T-cell (primary cell): ENCODE measurements around the gene CRYGN. TPM values are rescaled to one million over a fixed set of nuclear protein-coding genes. Genes with fewer than 3 reads are reported as not detected.

Experiments
- ATAC-seq, 4 experiments: fragments of 200-7000 bp in 3 of 4; fragments of 150-1000 bp in 1 of 4; cut with Tn5 transposase; replicated peaks in 1 of 4; 1 replicate in 3 of 4; 2 replicates in 1 of 4; pipeline ENCODE4 v1.10.0; 2021; ENCODE audit warnings: moderate library complexity in 3 of 4, mild to moderate bottlenecking in 2 of 4, moderate number of reproducible peaks in 1 of 4
- CTCF ChIA-PET, 2 donors: fragments of 300-600 bp; sonication (Branson Sonifier 250); formaldehyde crosslinking; loops; one replicate each; lab custom pipeline; 2022; ENCODE audit warnings: antibody characterized with exemption in 2 of 2; lab: Charles Lee
- POLR2A ChIA-PET, 2 donors: fragments of 300-600 bp; sonication (Branson Sonifier 250); formaldehyde crosslinking; loops; one replicate each; lab custom pipeline; 2022; ENCODE audit warnings: antibody characterized with exemption in 2 of 2; lab: Charles Lee
- DNase-seq, 35 experiments: peaks; one replicate each; pipeline versions ENCODE4 v3.0.0 to v3.0.0-alpha.2; 2013 to 2023
- H3K27ac ChIP-seq: one replicate; pipeline ENCODE4 v1.5.1; 2013; ENCODE audit warnings: low read length
- H3K27me3 ChIP-seq, 2 experiments: replicated peaks in 1 of 2; 1 replicate in 1 of 2; 2 replicates in 1 of 2; pipeline versions ENCODE4 v1.6.1 to v1.7.0; 2013; ENCODE audit warnings: low read length in 1 of 2, mixed read lengths in 1 of 2; ENCODE audit not compliant: control insufficient read depth in 2 of 2, insufficient read depth in 2 of 2; ENCODE audit errors: extremely low read depth in 1 of 2
- H3K36me3 ChIP-seq, 2 donors: 1 replicate in 1 of 2; 2 replicates in 1 of 2; pipeline versions ENCODE4 v1.6.1 to v1.7.0; 2013; ENCODE audit warnings: low read length in 1 of 2; ENCODE audit not compliant: control insufficient read depth in 2 of 2, insufficient read depth in 1 of 2; ENCODE audit errors: extremely low read depth in 1 of 2
- H3K4me1 ChIP-seq, 2 experiments: 1 replicate in 1 of 2; 2 replicates in 1 of 2; pipeline versions ENCODE4 v1.6.1 to v1.7.0; 2013; ENCODE audit warnings: low read length in 2 of 2, mixed read lengths in 1 of 2; ENCODE audit not compliant: insufficient read depth in 2 of 2, control insufficient read depth in 1 of 2; ENCODE audit errors: extremely low read depth in 1 of 2
- H3K4me3 ChIP-seq, 2 donors: 1 replicate in 1 of 2; 2 replicates in 1 of 2; pipeline versions ENCODE4 v1.5.1 to v1.7.0; 2013; ENCODE audit warnings: mild to moderate bottlenecking in 2 of 2, low read length in 1 of 2, moderate library complexity in 1 of 2; ENCODE audit not compliant: control insufficient read depth in 1 of 2; ENCODE audit errors: extremely low read depth in 1 of 2
- H3K9me3 ChIP-seq: 2 replicates; pipeline ENCODE4 v1.7.0; 2013
- H3K27ac Mint-ChIP-seq, 2 donors: one replicate each; pipeline ENCODE4 v1.8.0; 2020 to 2021; ENCODE audit warnings: mild to moderate bottlenecking in 2 of 2, mixed read lengths in 2 of 2
- H3K27me3 Mint-ChIP-seq, 2 donors: one replicate each; pipeline ENCODE4 v1.8.0; 2021 to 2022; ENCODE audit warnings: mixed read lengths in 2 of 2
- H3K36me3 Mint-ChIP-seq: one replicate; pipeline ENCODE4 v1.8.0; 2021; ENCODE audit warnings: mixed read lengths
- H3K4me1 Mint-ChIP-seq, 3 donors: one replicate each; pipeline ENCODE4 v1.8.0; 2020 to 2022; ENCODE audit warnings: mixed read lengths in 3 of 3, mild to moderate bottlenecking in 1 of 3
- H3K4me3 Mint-ChIP-seq, 3 donors: one replicate each; pipeline ENCODE4 v1.8.0; 2020 to 2022; ENCODE audit warnings: mild to moderate bottlenecking in 3 of 3, mixed read lengths in 3 of 3, moderate library complexity in 3 of 3
- H3K9me3 Mint-ChIP-seq, 3 donors: one replicate each; pipeline ENCODE4 v1.8.0; 2020 to 2022; ENCODE audit warnings: mixed read lengths in 3 of 3
- WGBS: methylation state at CpG from one replicate; pipeline ENCODE4 v1.1.5; 2013; ENCODE audit warnings: missing lambda C conversion rate; ENCODE audit not compliant: insufficient coverage; 5-methylcytosine and 5-hydroxymethylcytosine counted together
- total RNA-seq, 35 experiments: library from RNA in 6 of 35; stranded (reverse) in 6 of 35; fragments of 120-200 nt in 1 of 35; gene quantifications; one replicate each; pipeline versions ENCODE4 v1.2.1 to v1.2.4 and lab custom pipeline; 2013 to 2026

Gene CRYGN
- total RNA-seq, 5 donors from 2014 or later (not counting 1 experiment from before 2014, with no cell fraction given) = 0.98 to 1.8 (median 1.0) TPM; not detected in 2

GRCh38 chr7:151423226-151423625 lies 16.7 kb downstream of the CRYGN start:
- Histone ChIP-seq H3K9me3 (no peaks in the 10 kb centered on the region), H3K27ac (no peak overlapping the region), H3K36me3 (no peaks in the 10 kb centered on the region), H3K4me1 (peaks cover 10 to 19% of the 10 kb centered on the region in 2 experiments), H3K4me3 (no peak overlapping the region), H3K27me3 (peaks cover 0 to 6% of the 10 kb centered on the region in 2 experiments)
- WGBS = no CpG with 5 or more reads among the region's 7 CpGs
- Mint-ChIP-seq H3K27me3 (no peaks in the 10 kb centered on the region), H3K27ac (no peak overlapping the region), H3K9me3 (peaks cover 0 to 6% (median 0%) of the 10 kb centered on the region in 3 donors), H3K4me3 (no peak overlapping the region), H3K36me3 (no peaks in the 10 kb centered on the region), H3K4me1 (peaks cover 16 to 18% (median 17%) of the 10 kb centered on the region in 3 donors)
- DNase-seq = no peak
- ChIA-PET CTCF (no interaction called here), POLR2A (interaction anchor here in 1 of 2 donors (0.6 kb wide), 1 partner anchor 23 kb away, joined by 3 read pairs; no protein-coding TSS in a partner anchor)
- ATAC-seq = no peak

GRCh38 chr7:151422212-151422611 lies 17.7 kb downstream of the CRYGN start:
- ATAC-seq (no peak), DNase-seq (no peak)
- no peak overlapping the region for H3K27ac ChIP-seq
- WGBS = 95% methylated on average over 2 of the region's 5 CpGs
- ChIA-PET CTCF (no interaction called here), POLR2A (no interaction called here)
- H3K36me3 Mint-ChIP-seq = no peaks in the 10 kb centered on the region
- H3K27me3 ChIP-seq = peaks cover 0 to under 1% of the 10 kb centered on the region in 2 experiments
- peaks cover 0 to 1% of the 10 kb centered on the region in 2 donors for H3K27me3 Mint-ChIP-seq
- H3K4me1 Mint-ChIP-seq = peaks cover 9 to 10% (median 10%) of the 10 kb centered on the region in 3 donors
- H3K36me3 ChIP-seq = no peaks in the 10 kb centered on the region
- no peak overlapping the region for H3K4me3 ChIP-seq
- H3K9me3 Mint-ChIP-seq = peaks cover 0 to 10% (median 0%) of the 10 kb centered on the region in 3 donors
- peaks cover under 1 to 8% of the 10 kb centered on the region in 2 experiments for H3K4me1 ChIP-seq
- H3K4me3 Mint-ChIP-seq = no peak overlapping the region
- no peaks in the 10 kb centered on the region for H3K9me3 ChIP-seq
- H3K27ac Mint-ChIP-seq = no peak overlapping the region

- 82% methylated on average over 3 of the region's 5 CpGs for WGBS
- H3K4me3 Mint-ChIP-seq = no peak overlapping the region
- H3K4me1 ChIP-seq = no peaks in the 10 kb centered on the region
- no peaks in the 10 kb centered on the region for H3K9me3 ChIP-seq
- H3K36me3 Mint-ChIP-seq = no peaks in the 10 kb centered on the region
- CTCF ChIA-PET = no interaction called here
- POLR2A ChIA-PET = no interaction called here
- peaks cover 0 to 8% of the 10 kb centered on the region in 2 experiments for H3K27me3 ChIP-seq
- ATAC-seq = no peak
- no peak overlapping the region for H3K4me3 ChIP-seq
- DNase-seq = no peak
- H3K27ac ChIP-seq = no peak overlapping the region
- H3K27me3 Mint-ChIP-seq = peaks cover 0 to 5% of the 10 kb centered on the region in 2 donors
- peaks cover 0 to 5% (median 0%) of the 10 kb centered on the region in 3 donors for H3K4me1 Mint-ChIP-seq
- H3K9me3 Mint-ChIP-seq = peaks cover 0 to 10% (median 0%) of the 10 kb centered on the region in 3 donors
- H3K36me3 ChIP-seq = no peaks in the 10 kb centered on the region
- no peak overlapping the region for H3K27ac Mint-ChIP-seq
These were observed 19.8 kb downstream of the CRYGN start for GRCh38 chr7:151420144-151420543.

- Mint-ChIP-seq H3K4me3 (no peak overlapping the region), H3K27me3 (peaks cover 0 to 14% of the 10 kb centered on the region in 2 donors)
These were observed 23.0 kb downstream of the CRYGN start for GRCh38 chr7:151416941-151417315.

GRCh38 chr7:151416112-151416940 lies 23.6 kb downstream of the CRYGN start:
- POLR2A ChIA-PET = interaction anchor here in 1 of 2 donors (0.6 kb wide), 1 partner anchor 15 kb away, joined by 3 read pairs; no protein-coding TSS in a partner anchor

More at GRCh38 chr7:151416941-151417315, 23.0 kb downstream of the CRYGN start:
- H3K4me3 ChIP-seq = no peak overlapping the region
- H3K4me1 ChIP-seq = peaks cover 0 to 3% of the 10 kb centered on the region in 2 experiments
- no peaks in the 10 kb centered on the region for H3K36me3 ChIP-seq
- ATAC-seq (no peak), DNase-seq (no peak)
- Mint-ChIP-seq H3K4me1 (peaks cover 12 to 22% (median 17%) of the 10 kb centered on the region in 3 donors), H3K36me3 (peaks cover 4% of the 10 kb centered on the region), H3K9me3 (peaks cover 0 to 10% (median 0%) of the 10 kb centered on the region in 3 donors), H3K27ac (no peak overlapping the region)
- POLR2A ChIA-PET = no interaction called here
- WGBS = 85% methylated on average over 10 of the region's 11 CpGs
- H3K27me3 ChIP-seq = peaks cover 0 to 14% of the 10 kb centered on the region in 2 experiments
- H3K9me3 ChIP-seq = no peaks in the 10 kb centered on the region
- CTCF ChIA-PET = no interaction called here
- no peak overlapping the region for H3K27ac ChIP-seq

GRCh38 chr7:151415375-151416105 lies 24.4 kb downstream of the CRYGN start:
- H3K27ac ChIP-seq = no peak overlapping the region
- peaks cover 4% of the 10 kb centered on the region for H3K36me3 Mint-ChIP-seq
- DNase-seq (no peak), ATAC-seq (no peak)
- POLR2A ChIA-PET = interaction anchor here in 1 of 2 donors (0.6 kb wide), 1 partner anchor 14 kb away, joined by 3 read pairs; no protein-coding TSS in a partner anchor
- H3K4me3 Mint-ChIP-seq = no peak overlapping the region
- no peaks in the 10 kb centered on the region for H3K9me3 ChIP-seq
- peaks cover 0 to 28% of the 10 kb centered on the region in 2 experiments for H3K27me3 ChIP-seq
- H3K4me1 ChIP-seq = peaks cover 0 to 16% of the 10 kb centered on the region in 2 experiments
- H3K27ac Mint-ChIP-seq = no peak overlapping the region
- WGBS = 40% methylated on average over 1 of the region's 3 CpGs
- no peak overlapping the region for H3K4me3 ChIP-seq
- H3K36me3 ChIP-seq = no peaks in the 10 kb centered on the region
- peaks cover 0 to 8% (median 0%) of the 10 kb centered on the region in 3 donors for H3K9me3 Mint-ChIP-seq
- CTCF ChIA-PET = interaction anchor here in 1 of 2 donors (1.0 kb wide), 1 partner anchor 33 kb away, joined by 4 read pairs; no protein-coding TSS in a partner anchor
- peaks cover 8 to 27% of the 10 kb centered on the region in 2 donors for H3K27me3 Mint-ChIP-seq
- peaks cover 21 to 33% (median 30%) of the 10 kb centered on the region in 3 donors for H3K4me1 Mint-ChIP-seq

More at GRCh38 chr7:151416112-151416940, 23.6 kb downstream of the CRYGN start:
- ATAC-seq (no peak), DNase-seq (no peak)
- Histone ChIP-seq H3K9me3 (no peaks in the 10 kb centered on the region), H3K27me3 (peaks cover 0 to 20% of the 10 kb centered on the region in 2 experiments), H3K27ac (no peak overlapping the region), H3K36me3 (no peaks in the 10 kb centered on the region), H3K4me1 (peaks cover 0 to 8% of the 10 kb centered on the region in 2 experiments), H3K4me3 (no peak overlapping the region)
- 89% methylated on average over 6 of the region's 10 CpGs for WGBS
- no peak overlapping the region for H3K4me3 Mint-ChIP-seq
- peaks cover 0 to 10% (median 0%) of the 10 kb centered on the region in 3 donors for H3K9me3 Mint-ChIP-seq
- H3K27me3 Mint-ChIP-seq = peaks cover under 1 to 19% of the 10 kb centered on the region in 2 donors
- peaks cover 13 to 26% (median 22%) of the 10 kb centered on the region in 3 donors for H3K4me1 Mint-ChIP-seq
- H3K36me3 Mint-ChIP-seq = peaks cover 4% of the 10 kb centered on the region
- H3K27ac Mint-ChIP-seq = no peak overlapping the region
- CTCF ChIA-PET = interaction anchor here in 1 of 2 donors (1.0 kb wide), 1 partner anchor 32 kb away, joined by 4 read pairs; no protein-coding TSS in a partner anchor
